ENCODE results near the gene NFIC.
"Not testable (repeated sequence)": the region's sequence is repeated elsewhere in the genome, so short reads cannot be mapped to it uniquely, and the experiment has no call there.

NFIC gene

GRCh38 chr19:3365836-3366752, at the start of gene NFIC:
Gene NFIC (plus strand): TSS chr19:3366583. CDS start chr19:3366637, 54 bp downstream.
- DNase-seq: peak; percentile 8

DNA sequence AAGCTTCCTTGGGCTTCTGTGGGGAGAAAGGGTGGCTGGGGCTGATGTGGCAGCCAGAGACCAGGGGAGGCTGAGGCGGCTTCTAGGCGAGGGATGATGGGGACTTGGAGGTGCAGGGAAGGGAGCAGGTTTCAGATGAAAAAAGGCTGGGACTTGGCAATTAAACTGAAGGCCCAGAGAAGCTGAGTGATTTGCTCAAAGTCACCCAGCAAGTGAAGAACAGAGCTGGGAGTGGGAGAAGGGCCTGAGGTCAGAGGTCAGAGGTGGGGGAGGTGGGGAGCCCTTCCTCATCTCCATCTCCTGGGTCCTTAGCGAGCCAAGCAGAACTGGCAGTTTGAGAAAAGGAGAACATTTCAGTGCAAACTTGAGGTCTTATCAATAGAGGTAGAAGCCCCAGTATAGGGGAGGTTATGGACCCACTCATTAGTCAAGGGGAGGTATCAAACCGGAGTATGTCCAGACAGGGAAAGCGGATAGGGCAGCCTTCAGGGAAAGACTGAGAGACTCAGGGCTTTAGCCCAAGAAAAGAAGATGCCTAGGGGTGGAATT, 49.6 kb upstream of the NFIC start:
- no peak for DNase-seq

DNA sequence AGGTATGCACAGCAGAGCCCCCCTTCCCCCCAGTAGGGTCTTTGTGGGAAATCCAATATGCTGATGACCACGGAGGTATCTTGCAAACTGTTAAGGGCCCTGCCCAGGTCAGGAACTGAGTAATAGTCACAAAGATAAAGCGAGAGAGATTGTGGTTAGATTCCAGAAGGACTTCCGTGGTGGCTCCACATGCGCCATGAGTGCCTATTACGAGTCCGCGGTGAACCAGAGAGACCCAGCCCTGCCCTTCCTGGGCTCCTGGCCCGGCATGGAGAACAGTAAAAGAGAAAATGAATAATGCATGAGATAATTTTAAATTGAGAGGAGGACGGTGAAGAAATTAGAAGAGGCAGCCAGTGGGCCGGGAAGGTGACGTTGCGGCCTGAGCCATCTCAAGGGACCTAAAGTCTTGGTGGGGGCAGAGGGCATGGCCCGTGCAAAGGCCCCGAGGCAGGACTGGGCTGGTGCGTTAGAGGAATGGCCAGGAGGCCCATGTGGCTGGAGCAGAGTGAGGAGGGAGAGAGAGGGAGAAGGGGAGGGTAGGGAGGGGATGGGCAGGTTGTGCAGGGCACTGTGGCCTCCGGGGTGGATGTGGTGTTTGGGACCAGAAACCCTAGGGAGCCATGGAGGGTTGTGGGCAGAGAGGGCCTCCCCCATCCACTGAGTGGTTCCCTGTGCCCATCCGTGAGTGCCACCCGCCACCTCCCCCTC, 46.6 kb upstream of the NFIC start:
- DNase-seq: no peak

DNA sequence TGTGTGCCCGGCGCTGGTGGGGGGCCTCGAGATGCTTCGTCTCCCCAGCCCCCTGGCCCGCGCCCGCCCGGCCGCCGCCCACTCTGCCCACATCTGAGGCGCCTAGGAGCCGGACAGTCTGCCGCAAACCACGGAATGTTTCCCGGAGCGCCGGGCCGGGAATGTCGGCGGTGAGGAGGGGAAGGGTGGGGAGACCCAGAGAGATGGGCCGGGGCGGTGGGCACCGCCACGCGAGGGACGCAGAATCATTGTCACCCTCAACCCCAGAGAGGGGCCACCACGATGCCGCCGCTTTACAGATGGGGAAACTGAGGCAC, 46.1 kb upstream of the NFIC start:
- DNase-seq: no peak

DNA sequence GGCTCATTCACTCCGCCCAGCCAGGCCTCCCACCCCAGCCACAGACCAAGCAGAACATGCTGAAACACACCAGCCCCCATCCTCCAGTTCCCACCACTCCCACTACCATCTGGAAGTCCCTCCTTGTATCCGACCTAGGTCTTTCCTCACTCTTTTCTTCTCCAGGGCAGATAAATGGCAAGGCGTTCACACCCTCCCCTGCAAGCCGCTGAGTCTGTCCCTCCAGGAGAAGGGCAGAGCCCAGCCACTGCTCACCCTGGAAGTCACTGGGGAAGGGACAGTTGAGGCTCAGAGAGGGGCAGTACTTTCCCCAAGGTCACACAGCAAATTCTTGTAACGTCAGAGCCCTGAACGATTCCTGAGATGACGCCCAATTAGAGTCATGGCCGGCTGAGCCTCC, 45.5 kb upstream of the NFIC start:
- no peak for DNase-seq

DNA sequence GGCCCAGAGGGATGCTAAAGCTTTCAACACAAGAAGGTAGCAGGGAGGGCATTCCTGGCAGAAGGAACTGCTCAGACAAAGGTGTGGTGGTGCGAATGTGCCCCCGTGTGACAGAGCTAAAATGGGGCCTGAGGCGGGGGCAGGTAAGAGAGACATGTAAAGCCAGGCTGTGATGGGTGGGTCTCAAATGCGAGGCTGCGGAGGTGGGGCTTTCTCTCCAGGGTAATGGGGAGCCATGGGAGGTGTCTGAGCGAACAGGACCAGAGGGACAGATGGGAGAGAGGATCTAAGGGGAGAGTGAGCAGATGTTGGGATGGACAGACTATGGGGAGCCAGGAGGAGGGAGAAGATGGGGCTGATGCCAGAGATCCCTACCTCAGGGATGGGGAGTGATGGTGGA, 44.7 kb upstream of the NFIC start:
- DNase-seq: no peak

DNA sequence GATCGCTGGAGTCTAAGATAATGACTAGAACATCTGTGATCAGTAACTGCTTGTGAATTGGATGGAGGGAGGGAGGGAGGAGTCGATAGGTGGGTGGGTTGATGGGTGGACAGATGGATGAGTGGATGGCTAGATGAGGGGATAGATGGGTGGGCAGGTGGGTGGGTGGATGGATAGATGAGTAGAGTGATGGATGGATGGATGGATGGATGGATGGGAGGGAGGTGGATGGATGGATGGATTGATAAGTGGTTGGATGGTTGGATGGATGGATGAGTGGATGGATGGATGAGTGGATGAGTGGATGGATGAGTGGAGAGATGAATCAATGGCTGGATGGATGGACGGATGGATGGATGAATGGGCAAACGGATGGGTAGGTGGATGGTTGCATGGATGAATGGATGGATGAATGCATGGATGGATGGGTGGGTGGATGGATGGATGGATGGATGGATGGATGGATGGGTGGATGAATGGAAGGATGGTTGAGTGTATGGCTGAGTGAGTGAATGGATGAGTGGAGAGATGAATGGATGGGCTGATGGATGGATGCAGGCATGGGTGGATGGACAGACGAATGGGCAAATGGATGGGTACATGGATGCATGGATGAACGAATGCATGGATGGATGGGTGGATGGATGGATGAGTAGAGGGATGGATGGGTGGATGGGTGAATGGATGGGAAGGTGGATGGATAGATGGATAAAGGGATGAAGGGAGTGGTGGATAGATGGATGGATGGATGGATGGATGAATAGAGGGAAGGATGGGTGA, 44.0 kb upstream of the NFIC start:
- no peak for DNase-seq

- no peak for DNase-seq
Observed at GRCh38 chr19:3323026-3323425, 43.4 kb upstream of the NFIC start.

- DNase-seq: no peak
Observed at GRCh38 chr19:3323658-3324057, 42.7 kb upstream of the NFIC start.

- DNase-seq: no peak
Observed at GRCh38 chr19:3324405-3324856, 42.0 kb upstream of the NFIC start.

- no peak for DNase-seq
Observed at GRCh38 chr19:3325451-3325850, 40.9 kb upstream of the NFIC start.

DNA sequence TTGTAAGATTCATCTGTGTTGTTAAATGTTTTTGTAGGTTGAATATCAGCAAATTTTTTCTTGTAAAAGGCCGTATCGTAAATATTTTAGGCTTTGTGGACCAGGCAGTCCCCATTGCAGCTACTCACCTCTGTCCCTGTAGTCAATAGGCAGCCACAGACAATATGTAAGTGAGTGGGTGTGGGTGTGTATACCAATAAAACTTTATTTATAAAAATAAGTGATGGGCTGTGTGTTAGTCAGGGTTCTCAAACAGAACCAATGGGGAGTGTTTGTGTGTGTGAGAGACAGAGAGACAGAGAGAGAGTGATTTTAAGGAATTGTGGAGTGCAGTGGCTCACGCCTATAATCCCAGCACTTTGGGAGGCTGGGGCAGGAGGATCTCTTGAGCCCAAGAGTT, 37.6 kb upstream of the NFIC start:
- no peak for DNase-seq

DNA sequence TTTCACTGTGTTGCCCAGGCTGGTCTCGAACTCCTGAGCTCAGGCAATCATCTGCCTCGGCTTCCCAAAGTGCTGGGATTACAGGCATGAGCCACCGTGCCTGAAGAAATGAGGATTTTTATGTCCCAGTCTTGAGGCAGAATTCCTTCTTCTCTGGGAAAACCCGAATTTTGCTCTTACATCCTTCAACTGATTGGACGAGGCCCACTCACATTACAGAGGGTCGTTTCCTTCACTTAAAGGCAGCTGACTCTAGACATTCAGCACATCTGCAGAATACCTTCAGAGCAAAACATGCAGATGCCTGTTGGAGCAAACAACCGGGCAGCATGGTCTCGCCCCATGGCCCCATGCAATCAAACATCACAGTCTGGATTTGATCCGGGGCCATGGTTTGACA, 36.3 kb upstream of the NFIC start:
- DNase-seq: no peak

DNA sequence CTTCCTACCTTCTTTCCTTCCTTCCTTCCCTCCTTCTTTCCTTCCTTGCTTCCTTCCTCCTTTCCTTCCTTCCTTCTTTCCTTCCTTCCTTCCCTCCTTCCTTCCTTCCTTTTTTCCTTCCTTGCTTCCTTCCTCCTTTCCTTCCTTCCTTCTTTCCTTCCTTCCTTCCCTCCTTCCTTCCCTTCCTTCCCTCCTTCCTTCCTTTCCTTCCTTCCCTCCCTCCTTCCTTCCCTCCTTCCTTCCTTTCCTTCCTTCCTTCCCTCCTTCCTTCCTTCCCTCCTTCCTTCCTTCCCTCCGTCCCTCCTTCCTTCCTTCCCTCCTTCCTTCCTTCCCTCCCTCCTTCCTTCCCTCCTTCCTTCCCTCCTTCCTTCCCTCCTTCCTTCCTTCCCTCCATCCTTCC, 34.2 kb upstream of the NFIC start:
- DNase-seq: not testable (repeated sequence)

DNA sequence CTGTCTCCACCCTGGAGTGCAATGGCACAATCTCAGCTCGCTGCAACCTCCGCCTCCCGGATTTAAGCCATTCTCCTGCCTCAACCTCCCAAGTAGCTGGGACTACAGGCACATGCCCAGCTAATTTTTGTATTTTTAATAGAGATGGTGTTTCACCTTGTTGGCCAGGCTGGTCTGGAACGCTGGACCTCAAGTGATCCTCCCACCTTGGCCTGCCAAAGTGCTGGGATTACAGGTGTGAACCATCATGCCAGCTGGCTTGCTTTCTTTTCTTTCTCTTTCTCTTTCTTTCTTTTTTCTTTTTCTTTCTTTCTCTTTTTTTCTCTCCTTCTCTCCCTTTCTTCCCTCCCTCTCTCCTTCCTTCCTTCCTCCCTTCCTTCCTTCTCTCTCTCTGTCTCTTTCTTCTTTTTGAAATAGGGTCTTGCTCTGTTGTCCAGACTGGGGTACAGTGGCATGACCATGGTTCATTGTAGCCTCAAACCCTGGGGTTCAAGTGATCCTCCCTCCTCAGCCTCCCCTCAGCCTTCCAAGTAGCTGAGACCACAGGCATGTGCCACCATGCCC, 33.3 kb upstream of the NFIC start:
- no peak for DNase-seq

GRCh38 chr19:3333662-3334061, 32.7 kb upstream of the NFIC start:
- DNase-seq: no peak

DNA sequence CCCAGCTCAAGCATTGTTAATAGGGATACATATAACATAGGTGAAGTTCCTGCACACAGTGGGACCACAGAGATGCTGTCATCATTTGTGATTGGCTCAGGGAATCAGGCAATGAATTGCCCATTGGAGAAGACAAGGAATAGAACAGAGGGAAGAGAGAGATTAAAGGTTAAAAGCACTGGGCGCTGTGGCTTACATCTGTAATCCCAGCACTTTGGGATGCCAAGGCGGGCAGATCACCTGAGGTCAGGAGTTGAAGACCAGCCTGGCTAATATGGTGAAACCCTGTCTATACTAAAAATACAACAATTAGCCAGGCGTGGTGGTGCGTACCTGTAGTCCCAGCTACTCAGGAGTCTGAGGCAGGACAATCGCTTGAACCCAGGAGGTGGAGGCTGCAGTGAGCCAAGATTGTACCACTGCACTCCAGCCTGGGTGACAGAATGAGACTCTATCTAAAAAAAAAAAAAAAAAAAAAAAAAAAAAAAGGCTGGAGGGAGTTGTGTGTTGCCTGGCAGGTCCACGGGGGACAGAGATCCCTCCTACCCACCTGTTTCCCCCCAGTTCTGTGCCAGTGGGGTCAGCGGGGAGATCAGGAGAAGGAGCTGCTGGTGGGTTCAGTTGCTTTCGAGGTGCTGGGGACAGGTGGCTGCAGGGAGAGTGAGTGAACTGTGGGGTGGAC, 31.5 kb upstream of the NFIC start:
- not testable (repeated sequence) for DNase-seq

- DNase-seq: no peak
Observed at GRCh38 chr19:3335431-3336350, 30.7 kb upstream of the NFIC start.

DNA sequence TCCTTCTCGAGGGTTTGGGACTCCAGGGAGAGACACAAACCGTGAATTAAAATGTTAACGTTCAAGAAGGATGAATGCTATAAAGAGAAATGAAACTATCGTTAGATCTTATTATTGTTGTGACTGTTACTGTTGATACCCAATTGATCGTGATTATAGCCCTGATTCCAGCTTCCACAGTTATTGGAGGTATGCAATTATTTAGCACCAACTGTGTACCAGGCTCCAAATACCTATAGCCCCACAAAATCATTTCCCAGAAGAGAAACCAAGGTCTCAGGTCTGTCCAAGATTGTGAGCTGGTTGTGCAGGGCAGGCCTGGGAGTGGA, 30.1 kb upstream of the NFIC start:
- no peak for DNase-seq

- DNase-seq: no peak
Observed at GRCh38 chr19:3336680-3337523, 29.5 kb upstream of the NFIC start.
